ENCODE results near the gene HSPA12A. TPM values are rescaled to one million over a fixed set of nuclear protein-coding genes. Genes with fewer than 3 reads are reported as not detected.

The HSPA12A gene
- total RNA-seq, 1 donor = 35.4 TPM

- TF ChIP-seq CTCF (IDR thresholded peaks at IDR 0.05; ENCODE audit: insufficient read depth, low read depth, low read length) = peak; percentile 29
- no peak overlapping the region for H3K4me3 ChIP-seq (ENCODE audit: low read depth, low read length)
- DNase-seq (ENCODE audit: low read depth) = no peak
Measured at GRCh38 chr10:116737627-116738327, 4.6 kb downstream of the HSPA12A start.

GRCh38 chr10:116733566-116733965 lies 8.8 kb downstream of the HSPA12A start:
- DNase-seq (ENCODE audit: low read depth) = peak; percentile 84
- H3K4me3 ChIP-seq (ENCODE audit: low read depth, low read length) = no peak overlapping the region
- TF ChIP-seq CTCF (IDR thresholded peaks at IDR 0.05; ENCODE audit: insufficient read depth, low read depth, low read length) = no peak

- DNase-seq (ENCODE audit: low read depth) = no peak
- no peak overlapping the region for H3K4me3 ChIP-seq (ENCODE audit: low read depth, low read length)
- no peak for TF ChIP-seq CTCF (IDR thresholded peaks at IDR 0.05; ENCODE audit: insufficient read depth, low read depth, low read length)
Measured at GRCh38 chr10:116732573-116732972, 9.8 kb downstream of the HSPA12A start.

GRCh38 chr10:116730464-116731260 lies 11.7 kb downstream of the HSPA12A start:
- DNase-seq (ENCODE audit: low read depth) = no peak
- H3K4me3 ChIP-seq (ENCODE audit: low read depth, low read length) = no peak overlapping the region
- no peak for TF ChIP-seq CTCF (IDR thresholded peaks at IDR 0.05; ENCODE audit: insufficient read depth, low read depth, low read length)

- H3K4me3 ChIP-seq (ENCODE audit: low read depth, low read length) = no peak overlapping the region
- no peak for DNase-seq (ENCODE audit: low read depth)
- no peak for TF ChIP-seq CTCF (IDR thresholded peaks at IDR 0.05; ENCODE audit: insufficient read depth, low read depth, low read length)
Measured at GRCh38 chr10:116729243-116729642, 13.1 kb downstream of the HSPA12A start.

GRCh38 chr10:116728526-116729096 lies 13.8 kb downstream of the HSPA12A start:
- H3K4me3 ChIP-seq (ENCODE audit: low read depth, low read length) = no peak overlapping the region
- no peak for DNase-seq (ENCODE audit: low read depth)
- TF ChIP-seq CTCF (IDR thresholded peaks at IDR 0.05; ENCODE audit: insufficient read depth, low read depth, low read length) = no peak
